Esophagus muscularis mucosa (tissue), 4 donors: ENCODE results near the gene TMEM100.

Source experiments
- CTCF ChIP-seq, 3 experiments: fragments of 200-600 bp in 2 of 3; fragments of 450-650 bp in 1 of 3; sonication (generic) in 2 of 3; IDR thresholded peaks; one replicate each; pipeline ENCODE4 v1.5.1; 2017 to 2019; ENCODE audit warnings: antibody characterized with exemption in 3 of 3, mild to moderate bottlenecking in 2 of 3, moderate library complexity in 1 of 3
- EP300 ChIP-seq: sonication (generic); formaldehyde crosslinking; IDR thresholded peaks from one replicate; pipeline ENCODE4 v1.6.1; 2017; ENCODE audit warnings: antibody characterized with exemption
- POLR2A ChIP-seq: fragments of 450-650 bp; IDR thresholded peaks from one replicate; pipeline ENCODE4 v1.6.1; 2017; ENCODE audit warnings: antibody characterized with exemption, moderate library complexity, mild to moderate bottlenecking, low read depth
- POLR2AphosphoS5 ChIP-seq, 2 donors: sonication (generic); formaldehyde crosslinking; IDR thresholded peaks; one replicate each; pipeline ENCODE4 v1.6.1; 2017; ENCODE audit warnings: antibody characterized with exemption in 2 of 2

GRCh38 chr17:55765472-55765871, 42.8 kb upstream of the TMEM100 start:
- TF ChIP-seq POLR2A (no peak), POLR2AphosphoS5 (IDR thresholded peaks at IDR 0.05) (no peak), CTCF (IDR thresholded peaks at IDR 0.05) (no peak), EP300 (no peak)
